H1 (cell line): ENCODE data around the gene LHFPL6. TPM values are rescaled to one million over a fixed set of nuclear protein-coding genes. Genes with fewer than 3 reads are reported as not detected.

Source experiments
- CTCF ChIA-PET: fragments of 300-600 bp; sonication (Branson Sonifier 250); formaldehyde crosslinking; loops from one replicate; lab custom pipeline; 2021; ENCODE audit not compliant: partially characterized antibody; lab: Charles Lee
- POLR2A ChIA-PET: fragments of 300-600 bp; sonication (Branson Sonifier 250); formaldehyde crosslinking; loops from one replicate; lab custom pipeline; 2021; ENCODE audit warnings: inconsistent platforms; ENCODE audit not compliant: partially characterized antibody; lab: Charles Lee
- DNase-seq, 2 experiments: peaks; one replicate each; pipeline versions ENCODE4 v3.0.0 to v3.0.0-alpha.2; 2010 to 2022; ENCODE audit warnings: low spot score in 2 of 2, low read depth in 1 of 2, mixed read lengths in 1 of 2
- FAIRE-seq: peaks from 2 replicates; lab custom pipeline; 2011; peaks lifted over from hg19 to GRCh38; lab: Jason Lieb, UNC
- H2AFZ ChIP-seq: 2 replicates; pipeline ENCODE4 v1.8.1; 2012; ENCODE audit warnings: low read length, inconsistent platforms
- H2AK5ac ChIP-seq: 2 replicates; pipeline ENCODE4 v1.6.1; 2013; ENCODE audit warnings: low read depth, low read length
- H2BK120ac ChIP-seq: replicated peaks from 2 replicates; pipeline ENCODE3; 2013; ENCODE audit warnings: low read depth, low read length, inconsistent platforms
- H2BK12ac ChIP-seq: 2 replicates; pipeline ENCODE4 v1.6.1; 2013; ENCODE audit warnings: low read depth, low read length
- H2BK15ac ChIP-seq: 2 replicates; pipeline ENCODE4 v1.6.1; 2013; ENCODE audit warnings: low read length
- H2BK20ac ChIP-seq: 2 replicates; pipeline ENCODE4 v1.6.1; 2013; ENCODE audit warnings: low read length
- H2BK5ac ChIP-seq: 2 replicates; pipeline ENCODE4 v1.6.1; 2013; ENCODE audit warnings: low read depth, low read length
- H3K14ac ChIP-seq: 2 replicates; pipeline ENCODE4 v1.6.1; 2013; ENCODE audit warnings: inconsistent platforms; ENCODE audit not compliant: insufficient read length
- H3K18ac ChIP-seq: 2 replicates; pipeline ENCODE4 v1.6.1; 2013; ENCODE audit warnings: low read length; ENCODE audit errors: extremely low read depth
- H3K23ac ChIP-seq: 2 replicates; pipeline ENCODE4 v1.6.1; 2013; ENCODE audit warnings: inconsistent platforms; ENCODE audit not compliant: insufficient read length
- H3K23me2 ChIP-seq: 2 replicates; pipeline ENCODE4 v1.6.1; 2013; ENCODE audit warnings: low read depth, low read length
- H3K27ac ChIP-seq: 2 replicates; pipeline ENCODE4 v1.6.1; 2011; ENCODE audit warnings: low read depth, low read length, inconsistent platforms
- H3K27me3 ChIP-seq, 4 experiments: replicated peaks in 1 of 4; 1 replicate in 1 of 4; 2 replicates in 3 of 4; pipeline versions ENCODE4 v1.6.1 to v1.8.1; 2011 to 2013; ENCODE audit warnings: low read length in 3 of 4, mild to moderate bottlenecking in 3 of 4, inconsistent platforms in 2 of 4, mixed read lengths in 2 of 4, moderate library complexity in 1 of 4; ENCODE audit not compliant: control insufficient read depth in 3 of 4, insufficient read depth in 3 of 4; ENCODE audit errors: extremely low read depth in 1 of 4
- H3K36me3 ChIP-seq, 4 experiments: 2 replicates each; pipeline versions ENCODE4 v1.6.1 to v1.8.1; 2011 to 2013; ENCODE audit warnings: mild to moderate bottlenecking in 4 of 4, low read length in 3 of 4, moderate library complexity in 2 of 4, control low read depth in 1 of 4, inconsistent platforms in 1 of 4; ENCODE audit not compliant: insufficient read depth in 4 of 4, control insufficient read depth in 2 of 4
- H3K4ac ChIP-seq: replicated peaks from 2 replicates; pipeline ENCODE3; 2013; ENCODE audit warnings: low read length, low read depth, mixed read lengths, inconsistent platforms; ENCODE audit not compliant: insufficient read length
- H3K4me1 ChIP-seq, 4 experiments: replicated peaks in 1 of 4; 1 replicate in 1 of 4; 2 replicates in 3 of 4; pipeline versions ENCODE4 v1.6.1 to v1.8.1; 2011 to 2013; ENCODE audit warnings: low read length in 3 of 4, inconsistent platforms in 2 of 4, mixed read lengths in 1 of 4; ENCODE audit not compliant: insufficient read depth in 4 of 4, control insufficient read depth in 3 of 4
- H3K4me2 ChIP-seq, 2 experiments: 2 replicates each; pipeline versions ENCODE4 v1.6.1 to v1.8.1; 2011 to 2013; ENCODE audit warnings: low read depth in 2 of 2, low read length in 2 of 2, control low read depth in 1 of 2, inconsistent platforms in 1 of 2, mild to moderate bottlenecking in 1 of 2; ENCODE audit not compliant: insufficient read depth in 1 of 2
- H3K4me3 ChIP-seq, 4 experiments: fragments of 200-600, 300-600 bp in 1 of 4; sonication (generic), shearing (Covaris generic), sonication (Bioruptor Twin) in 1 of 4; 2 replicates each; pipeline versions ENCODE4 v1.5.1 to v1.8.1; 2011 to 2016; ENCODE audit warnings: low read length in 4 of 4, low read depth in 3 of 4, control low read depth in 2 of 4, inconsistent platforms in 2 of 4, mild to moderate bottlenecking in 2 of 4, mixed read lengths in 1 of 4, moderate library complexity in 1 of 4; ENCODE audit not compliant: insufficient read depth in 2 of 4; ENCODE audit errors: extremely low read depth in 1 of 4
- H3K56ac ChIP-seq: replicated peaks from 2 replicates; pipeline ENCODE3; 2013; ENCODE audit warnings: low read depth, mild to moderate bottlenecking, mixed read lengths, low read length, inconsistent platforms; ENCODE audit not compliant: insufficient read length
- H3K79me1 ChIP-seq: 2 replicates; pipeline ENCODE4 v1.6.1; 2013; ENCODE audit warnings: low read depth, low read length, control low read depth
- H3K79me2 ChIP-seq, 2 experiments: 2 replicates each; pipeline versions ENCODE4 v1.6.1 to v1.8.1; 2012 to 2013; ENCODE audit warnings: low read length in 2 of 2, mild to moderate bottlenecking in 2 of 2, inconsistent platforms in 1 of 2; ENCODE audit not compliant: insufficient read depth in 2 of 2, control insufficient read depth in 1 of 2
- H3K9ac ChIP-seq, 4 experiments: replicated peaks in 1 of 4; 1 replicate in 1 of 4; 2 replicates in 3 of 4; pipeline versions ENCODE4 v1.6.1 to v1.8.1; 2011 to 2013; ENCODE audit warnings: low read depth in 3 of 4, low read length in 3 of 4, control low read depth in 2 of 4, mild to moderate bottlenecking in 2 of 4, moderate library complexity in 2 of 4, inconsistent platforms in 1 of 4; ENCODE audit errors: extremely low read depth in 1 of 4
- H3K9me3 ChIP-seq, 2 experiments: 2 replicates each; pipeline versions ENCODE4 v1.6.1 to v1.8.1; 2012 to 2013; ENCODE audit warnings: mild to moderate bottlenecking in 2 of 2, moderate library complexity in 2 of 2, control low read depth in 1 of 2, inconsistent platforms in 1 of 2, low read depth in 1 of 2, low read length in 1 of 2, mixed read lengths in 1 of 2; ENCODE audit not compliant: insufficient read depth in 2 of 2
- H4K20me1 ChIP-seq, 2 experiments: replicated peaks in 1 of 2; 2 replicates each; pipeline versions ENCODE3 to v1.8.1; 2011 to 2013; ENCODE audit warnings: inconsistent platforms in 2 of 2, low read length in 2 of 2, mild to moderate bottlenecking in 1 of 2; ENCODE audit not compliant: insufficient read depth in 2 of 2, control insufficient read depth in 1 of 2
- H4K5ac ChIP-seq: 2 replicates; pipeline ENCODE4 v1.6.1; 2013; ENCODE audit warnings: low read length, low read depth, mixed read lengths, inconsistent platforms; ENCODE audit not compliant: insufficient read length
- H4K8ac ChIP-seq: 2 replicates; pipeline ENCODE4 v1.8.0; 2013; ENCODE audit warnings: mild to moderate bottlenecking, moderate library complexity, low read length, inconsistent platforms; ENCODE audit not compliant: insufficient read depth; ENCODE audit errors: extremely low read depth
- H4K91ac ChIP-seq: replicated peaks from 2 replicates; pipeline ENCODE3; 2013; ENCODE audit warnings: low read length, mixed read lengths, inconsistent platforms; ENCODE audit not compliant: insufficient read length
- CHD2 ChIP-seq: IDR thresholded peaks from 2 replicates; pipeline ENCODE4 v1.6.1; 2012; ENCODE audit warnings: low read length, improper control_type of control experiment
- SIN3A ChIP-seq, 2 experiments: IDR thresholded peaks in 1 of 2; conservative IDR thresholded peaks in 1 of 2; 2 replicates each; pipeline ENCODE4 v1.6.1; 2011 to 2012; ENCODE audit warnings: low read length in 2 of 2, improper control_type of control experiment in 1 of 2, low read depth in 1 of 2, mild to moderate bottlenecking in 1 of 2
- TBP ChIP-seq: IDR thresholded peaks from 2 replicates; pipeline ENCODE4 v1.6.1; 2011; ENCODE audit warnings: low read depth, low read length, improper control_type of control experiment
- WGBS, 2 experiments: shearing (Covaris generic) in 1 of 2; methylation state at CpG; one replicate each; pipeline versions ENCODE4 v1.1.6 to v1.1.7; 2013 to 2015; ENCODE audit warnings: low lambda C conversion rate in 2 of 2, mixed read lengths in 2 of 2, inconsistent platforms in 1 of 2, low coverage in 1 of 2, missing lambda C conversion rate in 1 of 2; ENCODE audit not compliant: insufficient replicate concordance in 2 of 2, insufficient coverage in 1 of 2, insufficient read length in 1 of 2; ENCODE audit errors: extremely low coverage in 1 of 2, missing lambda C conversion rate in 1 of 2; 5-methylcytosine and 5-hydroxymethylcytosine counted together
- polyA plus RNA-seq, 7 experiments: library from polyadenylated mRNA; depleted of rRNA in 3 of 7; stranded (reverse) in 5 of 7; unstranded in 2 of 7; fragments of >200 nt in 5 of 7; fragments of 200-250 nt in 2 of 7; gene quantifications; 1 replicate in 5 of 7; 2 replicates in 1 of 7; 4 replicates in 1 of 7; pipeline versions ENCODE4 v1.2.1 to v1.2.3, GENCODE V29; 2011 to 2013; ENCODE audit warnings: missing spikeins in 2 of 7, mixed read lengths in 2 of 7
- total RNA-seq: library from RNA; stranded (reverse); fragmentation: NEBNext Ultra II Directional; extraction: Animal tissue kit (Norgen Biotek cat#: 25700); gene quantifications from 2 replicates; pipeline ENCODE4 v1.2.1, GENCODE V29; 2021

The LHFPL6 gene
- total and polyA plus RNA-seq, 2 of the 8 experiments (the other 6 are each of a cell fraction or from before 2014, with no cell fraction given): 7.6 to 17.0 TPM

- no peak overlapping the region for H3K56ac ChIP-seq
- no peak overlapping the region for H4K91ac ChIP-seq
- whole genome bisulfite sequencing, 2 experiments: 89% methylated on average over 2 of the region's 2 CpGs; no CpG with 5 or more reads in 1 of the 2 experiments
- no peaks in the 10 kb centered on the region for H3K23me2 ChIP-seq
- no peak overlapping the region for H2BK12ac ChIP-seq
- FAIRE-seq (no peak), DNase-seq (no peak)
- no peak overlapping the region for H2BK15ac ChIP-seq
- no peak overlapping the region for H3K27ac ChIP-seq
- H2AK5ac ChIP-seq: no peak overlapping the region
- H3K4ac ChIP-seq: no peak overlapping the region
- no peak overlapping the region for H3K4me3 ChIP-seq
- H3K18ac ChIP-seq: no peak overlapping the region
- peaks cover 0 to 2% of the 10 kb centered on the region in 2 experiments for H4K20me1 ChIP-seq
- H3K4me2 ChIP-seq: no peak overlapping the region
- H3K23ac ChIP-seq: no peak overlapping the region
- H4K5ac ChIP-seq: no peak overlapping the region
- CTCF ChIA-PET: interaction anchor here (0.8 to 1.6 kb wide), 3 partner anchors 31 to 162 kb away, joined by 3 to 5 read pairs (median 4); no protein-coding TSS in a partner anchor
- TF ChIP-seq CHD2 (no peak), TBP (no peak), SIN3A (conservative IDR thresholded peaks at IDR 0.05 in 1 of 2, IDR thresholded peaks at IDR 0.05 in 1 of 2; ENCODE audit: low read depth in 1 of 2, low read length in 2 of 2) (no peak)
- TF ChIP-seq, all 59 proteins: peak for 0
- Histone ChIP-seq H3K79me2 (no peaks in the 10 kb centered on the region), H3K9me3 (peaks cover 0 to 10% of the 10 kb centered on the region in 2 experiments; a peak in 2 of 4 replicates), H3K9ac (no peak overlapping the region), H3K36me3 (0 out of 8 replicates have a peak, but pooled peaks cover 0 to 4% (median 0%) of the 10 kb centered on the region in 4 experiments), H4K8ac (no peak overlapping the region), H3K4me1 (no peaks in the 10 kb centered on the region), H3K14ac (no peak overlapping the region), H3K79me1 (no peaks in the 10 kb centered on the region), H2BK5ac (no peak overlapping the region), H3K27me3 (peaks cover 26 to 42% (median 33%) of the 10 kb centered on the region in 4 experiments), H2BK120ac (no peak overlapping the region), H2AFZ (no peak overlapping the region), H2BK20ac (no peak overlapping the region)
- POLR2A ChIA-PET: no interaction called here
Observed at GRCh38 chr13:39379118-39379517, 223.9 kb downstream of the LHFPL6 start.
